Vagina (tissue), 2 donors: ENCODE results near the gene ADAM17.

Source experiments
- CTCF ChIP-seq, 3 experiments: fragments of 450-650 bp in 2 of 3; fragments of 200-600 bp in 1 of 3; sonication (generic) in 1 of 3; IDR thresholded peaks; one replicate each; pipeline ENCODE4 v1.5.1; 2017 to 2019; ENCODE audit warnings: antibody characterized with exemption in 3 of 3, mild to moderate bottlenecking in 2 of 3, moderate library complexity in 2 of 3
- POLR2A ChIP-seq, 2 donors: fragments of 450-650 bp; IDR thresholded peaks; one replicate each; pipeline ENCODE4 v1.6.1; 2017; ENCODE audit warnings: antibody characterized with exemption in 2 of 2, mild to moderate bottlenecking in 2 of 2, moderate library complexity in 2 of 2
- POLR2AphosphoS5 ChIP-seq, 2 donors: sonication (generic); formaldehyde crosslinking; IDR thresholded peaks; one replicate each; pipeline ENCODE4 v1.9.0; 2017; ENCODE audit warnings: antibody characterized with exemption in 2 of 2, mild to moderate bottlenecking in 2 of 2, low read depth in 1 of 2; ENCODE audit not compliant: insufficient read depth in 1 of 2

- TF ChIP-seq CTCF (IDR thresholded peaks at IDR 0.05): no peak
- no peak for TF ChIP-seq POLR2AphosphoS5 (IDR thresholded peaks at IDR 0.05; ENCODE audit: insufficient read depth in 1 of 2, low read depth in 1 of 2)
- TF ChIP-seq POLR2A (IDR thresholded peaks at IDR 0.05): no peak
Measured at GRCh38 chr2:9494081-9494480, 61.5 kb downstream of the ADAM17 start.
